Measurements from ENCODE around the gene ZNF148. TPM values are rescaled to one million over a fixed set of nuclear protein-coding genes. Genes with fewer than 3 reads are reported as not detected.

ZNF148 gene
- total and polyA plus RNA-seq, 7 donors: 4.8 to 42.5 (median 28.2) TPM

DNA sequence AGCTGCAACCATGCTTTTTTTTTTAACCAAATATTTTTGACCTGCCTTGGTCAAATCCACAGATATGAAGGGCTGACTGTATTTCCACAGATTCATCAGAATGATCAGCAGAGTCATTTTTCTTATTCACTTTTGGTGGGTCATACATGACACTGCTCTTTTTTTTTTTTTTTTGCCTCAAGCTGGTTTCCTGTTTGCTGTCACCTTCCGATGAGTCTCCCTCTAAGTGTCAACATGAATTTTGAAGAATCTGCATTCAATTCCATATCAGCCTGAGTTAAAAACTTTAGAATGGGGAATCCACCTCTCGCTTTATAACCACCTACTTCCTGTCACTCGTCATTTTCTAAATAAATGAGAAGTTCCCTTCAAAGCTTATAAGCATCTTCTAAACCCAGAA, 160.4 kb downstream of the ZNF148 start:
- Histone ChIP-seq H3K27ac (no peak overlapping the region), H3K9me3 (no peaks in the 10 kb centered on the region), H3K36me3 (no peaks in the 10 kb centered on the region), H3K27me3 (peaks cover 19 to 46% (median 20%) of the 10 kb centered on the region in 3 donors), H3K4me3 (no peak overlapping the region), H3K4me1 (peaks cover 0 to 14% (median 14%) of the 10 kb centered on the region in 4 donors)
- no peak for DNase-seq
- intact Hi-C loops (cut with DNase I): no loop called here
- WGBS, 2 donors: 35 to 56% methylated on average over 3 of the region's 3 CpGs
- TF ChIP-seq POLR2AphosphoS5 (IDR thresholded peaks at IDR 0.05) (no peak), EP300 (IDR thresholded peaks at IDR 0.05) (no peak), POLR2A (IDR thresholded peaks at IDR 0.05) (no peak)
- TF ChIP-seq, protein P1, sequence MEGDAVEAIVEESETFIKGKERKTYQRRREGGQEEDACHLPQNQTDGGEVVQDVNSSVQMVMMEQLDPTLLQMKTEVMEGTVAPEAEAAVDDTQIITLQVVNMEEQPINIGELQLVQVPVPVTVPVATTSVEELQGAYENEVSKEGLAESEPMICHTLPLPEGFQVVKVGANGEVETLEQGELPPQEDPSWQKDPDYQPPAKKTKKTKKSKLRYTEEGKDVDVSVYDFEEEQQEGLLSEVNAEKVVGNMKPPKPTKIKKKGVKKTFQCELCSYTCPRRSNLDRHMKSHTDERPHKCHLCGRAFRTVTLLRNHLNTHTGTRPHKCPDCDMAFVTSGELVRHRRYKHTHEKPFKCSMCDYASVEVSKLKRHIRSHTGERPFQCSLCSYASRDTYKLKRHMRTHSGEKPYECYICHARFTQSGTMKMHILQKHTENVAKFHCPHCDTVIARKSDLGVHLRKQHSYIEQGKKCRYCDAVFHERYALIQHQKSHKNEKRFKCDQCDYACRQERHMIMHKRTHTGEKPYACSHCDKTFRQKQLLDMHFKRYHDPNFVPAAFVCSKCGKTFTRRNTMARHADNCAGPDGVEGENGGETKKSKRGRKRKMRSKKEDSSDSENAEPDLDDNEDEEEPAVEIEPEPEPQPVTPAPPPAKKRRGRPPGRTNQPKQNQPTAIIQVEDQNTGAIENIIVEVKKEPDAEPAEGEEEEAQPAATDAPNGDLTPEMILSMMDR (IDR thresholded peaks at IDR 0.05): no peak

DNA sequence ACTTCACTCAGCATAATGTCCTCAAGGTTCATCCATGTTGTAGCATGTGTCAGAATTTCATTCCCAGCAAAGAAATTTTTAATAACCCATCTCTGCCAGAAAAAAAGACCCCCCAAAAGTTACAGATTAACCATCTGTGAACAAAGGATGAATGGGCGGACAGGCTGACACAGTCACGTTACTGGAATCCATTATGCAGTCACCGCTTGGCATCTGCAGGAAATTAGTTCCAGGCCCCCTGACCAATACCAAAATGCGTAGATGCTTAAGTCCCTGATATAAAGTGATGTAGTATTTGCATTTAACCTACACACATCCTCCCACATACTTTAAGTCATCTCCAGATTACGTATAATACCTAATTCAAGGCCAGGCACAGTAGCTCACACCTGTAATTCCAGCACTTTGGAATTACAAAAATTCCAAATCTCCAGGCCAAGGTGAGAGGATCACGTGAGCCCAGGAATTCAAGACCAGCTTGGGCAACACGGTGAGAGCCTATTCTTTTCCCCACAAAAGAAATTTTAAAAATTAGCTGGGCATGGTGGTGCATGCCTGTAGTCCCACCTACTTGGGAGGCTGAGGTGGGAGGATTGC, 161.1 kb downstream of the ZNF148 start:
- intact Hi-C loops (cut with DNase I): no loop called here
- no peak for TF ChIP-seq POLR2AphosphoS5 (IDR thresholded peaks at IDR 0.05)
- TF ChIP-seq, protein P1 (IDR thresholded peaks at IDR 0.05): no peak
- Histone ChIP-seq H3K9me3 (no peaks in the 10 kb centered on the region), H3K27me3 (peaks cover 19 to 46% (median 20%) of the 10 kb centered on the region in 3 donors), H3K36me3 (no peaks in the 10 kb centered on the region), H3K4me3 (no peak overlapping the region), H3K27ac (no peak overlapping the region), H3K4me1 (peaks cover 0 to 14% (median 14%) of the 10 kb centered on the region in 4 donors)
- 90 to 91% methylated on average over 7 of the region's 7 CpGs for WGBS, 2 donors
- DNase-seq: no peak

DNA sequence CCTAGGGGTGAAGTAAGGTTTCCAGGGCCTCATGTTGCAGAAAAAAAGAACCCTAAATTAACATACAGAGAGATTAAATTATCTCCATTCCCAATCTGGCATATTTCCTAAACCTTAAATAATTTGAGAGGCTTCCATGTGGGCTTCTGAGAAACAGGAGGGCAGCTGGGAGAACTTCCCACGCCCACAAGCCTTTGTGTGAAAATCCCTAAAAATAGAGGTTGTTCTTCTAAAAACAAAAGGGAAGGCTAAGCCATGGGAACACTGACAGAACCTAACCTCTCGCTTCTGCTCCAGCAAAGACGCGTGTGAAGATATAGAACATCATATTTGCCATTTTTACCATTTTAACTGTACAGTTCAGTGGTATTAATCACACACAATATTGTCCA, 161.8 kb downstream of the ZNF148 start:
- Histone ChIP-seq H3K36me3 (no peaks in the 10 kb centered on the region), H3K27ac (no peak overlapping the region), H3K9me3 (no peaks in the 10 kb centered on the region), H3K27me3 (peaks cover 19 to 46% (median 20%) of the 10 kb centered on the region in 3 donors), H3K4me1 (peaks cover 0 to 14% (median 14%) of the 10 kb centered on the region in 4 donors), H3K4me3 (no peak overlapping the region)
- TF ChIP-seq, protein P1 (IDR thresholded peaks at IDR 0.05): no peak
- TF ChIP-seq POLR2A (IDR thresholded peaks at IDR 0.05) (no peak), POLR2AphosphoS5 (IDR thresholded peaks at IDR 0.05) (no peak), EP300 (IDR thresholded peaks at IDR 0.05) (no peak)
- WGBS, 2 donors: 95% methylated on average over 4 of the region's 4 CpGs
- DNase-seq: no peak
- intact Hi-C loops (cut with DNase I): no loop called here

DNA sequence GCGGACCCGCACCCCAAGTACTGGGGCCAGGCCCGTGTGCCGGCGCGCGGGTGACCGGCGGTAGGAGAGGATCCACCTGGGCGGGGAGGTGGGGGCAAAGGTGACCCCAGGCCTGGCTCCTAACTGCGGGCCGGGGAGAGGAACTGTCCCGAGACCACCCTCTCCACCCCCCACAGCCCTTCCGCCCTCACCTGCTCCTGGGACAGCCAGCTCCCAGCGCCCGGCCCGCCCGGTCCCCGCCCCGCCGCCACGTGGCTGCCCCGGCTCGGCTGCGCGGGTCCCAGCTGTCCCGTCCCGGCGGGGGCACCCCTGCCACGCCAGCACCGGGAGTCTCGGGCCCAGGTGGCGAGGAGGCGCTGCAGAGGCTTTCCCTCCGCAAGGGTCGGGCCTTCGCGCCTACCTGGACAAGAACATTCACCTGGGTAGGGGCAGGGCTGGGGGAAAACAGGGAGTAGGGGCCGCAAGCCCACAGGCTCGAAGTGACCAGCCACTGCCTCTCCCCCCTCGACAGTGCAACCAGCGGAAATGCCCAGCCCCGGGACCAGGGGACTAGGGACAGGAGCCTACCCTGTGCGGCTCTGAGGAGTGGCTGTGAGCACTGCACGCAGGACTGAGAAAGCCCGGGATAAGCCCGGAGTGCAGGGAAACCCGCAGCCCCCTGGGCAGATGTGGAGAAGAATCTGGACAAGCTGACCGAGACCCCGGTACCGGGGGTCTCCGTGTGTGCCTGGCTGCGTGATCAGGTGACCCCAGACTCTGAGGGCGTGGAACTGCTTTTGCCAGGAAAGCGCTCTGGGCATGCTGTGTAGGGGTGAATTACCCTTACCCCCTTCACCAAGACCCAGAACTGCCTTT, 162.4 kb downstream of the ZNF148 start, which contains the start of gene SLC12A8:
SLC12A8 (minus strand) TSS at position 240 of the 855 bp plus-strand sequence. CDS start 1,399 bp downstream, outside the sequence.
- H3K4me3 ChIP-seq: peak within 1 kb of the TSS; percentile 12 to 48 (median 42)
- no peaks in the 10 kb centered on the region for H3K36me3 ChIP-seq
- peaks cover 0 to 14% (median 14%) of the 10 kb centered on the region in 4 donors for H3K4me1 ChIP-seq
- H3K27me3 ChIP-seq: peaks cover 19 to 46% (median 20%) of the 10 kb centered on the region in 3 donors
- no peaks in the 10 kb centered on the region for H3K9me3 ChIP-seq
- no peak for TF ChIP-seq POLR2A (IDR thresholded peaks at IDR 0.05)
- no peak for TF ChIP-seq POLR2AphosphoS5 (IDR thresholded peaks at IDR 0.05)
- TF ChIP-seq, protein P1 (IDR thresholded peaks at IDR 0.05): no peak
- no peak for TF ChIP-seq EP300 (IDR thresholded peaks at IDR 0.05)
- WGBS, 2 donors: 4 to 9% methylated on average over 55 of the region's 55 CpGs
- H3K27ac ChIP-seq: no peak within 1 kb of the TSS
- no peak for DNase-seq
- intact Hi-C loops (cut with DNase I): no loop called here

All from sigmoid colon (tissue), 7 donors.